GM23338 (cell line): ENCODE measurements around the gene COA8. TPM values are rescaled to one million over a fixed set of nuclear protein-coding genes. Genes with fewer than 3 reads are reported as not detected.

ENCODE experiments used
- ATAC-seq: fragments of 200-7000 bp; cut with Tn5 transposase; 3 replicates; pipeline ENCODE4 v1.9.1; 2020
- DNase-seq: peaks from one replicate; pipeline ENCODE4 v3.0.0-alpha.2; 2015; ENCODE audit warnings: low spot score
- H2AFZ ChIP-seq: fragments of 200-600 bp; sonication (generic); 2 replicates; pipeline ENCODE4 v1.8.0; 2016; ENCODE audit warnings: antibody characterized with exemption, mild to moderate bottlenecking, moderate library complexity
- H3F3A ChIP-seq: fragments of 200-600 bp; sonication (generic); replicated peaks from 2 replicates; pipeline ENCODE4 v1.8.0; 2017; ENCODE audit warnings: antibody characterized with exemption, mixed run types, low read depth
- H3K27ac ChIP-seq: fragments of 200-600 bp; sonication (generic); 2 replicates; pipeline ENCODE4 v1.6.1; 2016; ENCODE audit warnings: low read depth
- H3K27me3 ChIP-seq: fragments of 200-600 bp; sonication (generic); 2 replicates; pipeline ENCODE4 v1.8.0; 2016; ENCODE audit warnings: mild to moderate bottlenecking, mixed run types, moderate library complexity; ENCODE audit not compliant: insufficient read depth
- H3K36me3 ChIP-seq: fragments of 200-600 bp; sonication (generic); 2 replicates; pipeline ENCODE4 v1.8.0; 2016; ENCODE audit warnings: mild to moderate bottlenecking; ENCODE audit not compliant: insufficient read depth
- H3K4me1 ChIP-seq: fragments of 200-600 bp; sonication (generic); 2 replicates; pipeline ENCODE4 v1.8.0; 2016; ENCODE audit warnings: mild to moderate bottlenecking, moderate library complexity; ENCODE audit not compliant: insufficient read depth
- H3K4me2 ChIP-seq: fragments of 200-600 bp; sonication (generic); 2 replicates; pipeline ENCODE4 v1.7.1; 2017; ENCODE audit warnings: mixed run types
- H3K4me3 ChIP-seq: fragments of 200-600 bp; sonication (generic); 2 replicates; pipeline ENCODE4 v1.6.1; 2016; ENCODE audit warnings: mixed run types
- H3K79me2 ChIP-seq: fragments of 200-600 bp; sonication (generic); replicated peaks from 2 replicates; pipeline ENCODE4 v1.8.0; 2017; ENCODE audit warnings: mild to moderate bottlenecking; ENCODE audit not compliant: insufficient read depth
- H3K9me2 ChIP-seq: fragments of 200-600 bp; sonication (generic); 2 replicates; pipeline ENCODE4 v1.8.0; 2017; ENCODE audit not compliant: insufficient read depth
- H4K20me1 ChIP-seq: fragments of 200-600 bp; sonication (generic); replicated peaks from 2 replicates; pipeline ENCODE4 v1.8.0; 2017; ENCODE audit warnings: mild to moderate bottlenecking; ENCODE audit not compliant: insufficient read depth
- H3K27ac Mint-ChIP-seq: 2 replicates; pipeline ENCODE4 v1.8.0; 2020; ENCODE audit warnings: inconsistent platforms, mild to moderate bottlenecking, moderate library complexity, mixed read lengths
- H3K27me3 Mint-ChIP-seq: 3 replicates; pipeline ENCODE4 v1.8.0; 2022; ENCODE audit warnings: low read depth, mild to moderate bottlenecking, moderate library complexity, mixed read lengths, inconsistent platforms; ENCODE audit not compliant: insufficient read depth, poor library complexity
- H3K36me3 Mint-ChIP-seq: 3 replicates; pipeline ENCODE4 v1.8.0; 2021; ENCODE audit warnings: low read depth, mild to moderate bottlenecking, inconsistent platforms, moderate library complexity, mixed read lengths
- H3K4me1 Mint-ChIP-seq: 3 replicates; pipeline ENCODE4 v1.8.0; 2020; ENCODE audit warnings: mild to moderate bottlenecking, inconsistent platforms, mixed read lengths
- H3K4me3 Mint-ChIP-seq: 3 replicates; pipeline ENCODE4 v1.8.0; 2021; ENCODE audit warnings: moderate library complexity, mild to moderate bottlenecking, inconsistent platforms, mixed read lengths
- H3K9me3 Mint-ChIP-seq: 3 replicates; pipeline ENCODE4 v1.8.0; 2020; ENCODE audit warnings: moderate library complexity, mild to moderate bottlenecking, inconsistent platforms, mixed read lengths
- CREB1 ChIP-seq: fragments of 250-450 bp; sonication (Bioruptor Pico); IDR thresholded peaks from 2 replicates; pipeline ENCODE4 v1.5.0; 2020; ENCODE audit warnings: low read depth, mild to moderate bottlenecking, moderate library complexity
- CTCF ChIP-seq, 2 experiments: fragments of 200-600 bp in 1 of 2; sonication (generic) in 1 of 2; conservative IDR thresholded peaks; 2 replicates each; pipeline versions ENCODE4 v1.5.1 to v1.6.1; 2016 to 2017; ENCODE audit warnings: antibody characterized with exemption in 2 of 2, low read depth in 2 of 2, mild to moderate bottlenecking in 2 of 2, moderate library complexity in 1 of 2
- ETS1 ChIP-seq: IDR thresholded peaks from 2 replicates; pipeline ENCODE4 v1.6.1; 2016; ENCODE audit warnings: antibody characterized with exemption
- EZH2 ChIP-seq: fragments of 200-600 bp; sonication (generic); IDR thresholded peaks from one replicate; pipeline ENCODE4 v1.8.0; 2017; ENCODE audit warnings: antibody characterized with exemption, mild to moderate bottlenecking, low read depth; ENCODE audit not compliant: unreplicated experiment
- EZH2phosphoT487 ChIP-seq: fragments of 200-600 bp; sonication (generic); IDR thresholded peaks from one replicate; pipeline ENCODE4 v1.8.1; 2018; ENCODE audit warnings: antibody characterized with exemption; ENCODE audit not compliant: unreplicated experiment
- JUNB ChIP-seq: IDR thresholded peaks from one replicate; pipeline ENCODE4 v1.6.1; 2016; ENCODE audit warnings: antibody characterized with exemption; ENCODE audit not compliant: unreplicated experiment
- NANOG ChIP-seq: IDR thresholded peaks from 2 replicates; pipeline ENCODE4 v1.6.1; 2016; ENCODE audit warnings: antibody characterized with exemption, borderline replicate concordance
- POLR2AphosphoS5 ChIP-seq: IDR thresholded peaks from 2 replicates; pipeline ENCODE4 v1.6.1; 2016; ENCODE audit warnings: antibody characterized with exemption, low read depth
- REST ChIP-seq: IDR thresholded peaks from one replicate; pipeline ENCODE4 v1.6.1; 2018; ENCODE audit warnings: antibody characterized with exemption; ENCODE audit not compliant: unreplicated experiment
- STAT1 ChIP-seq: IDR thresholded peaks from one replicate; pipeline ENCODE4 v1.6.1; 2016; ENCODE audit warnings: antibody characterized with exemption; ENCODE audit not compliant: unreplicated experiment
- ZNF114 ChIP-seq: fragments of 250-450 bp; sonication (Bioruptor Pico); IDR thresholded peaks from 2 replicates; pipeline ENCODE4 v1.5.0; 2020; ENCODE audit warnings: mild to moderate bottlenecking, moderate library complexity
- ZNF331 ChIP-seq: fragments of 250-450 bp; sonication (Bioruptor Pico); IDR thresholded peaks from 2 replicates; pipeline ENCODE4 v1.5.0; 2020; ENCODE audit warnings: low read depth, mild to moderate bottlenecking, moderate library complexity
- ZNF462 ChIP-seq: fragments of 250-450 bp; sonication (Bioruptor Pico); IDR thresholded peaks from 2 replicates; pipeline ENCODE4 v1.5.0; 2020; ENCODE audit warnings: mild to moderate bottlenecking, moderate library complexity
- polyA plus RNA-seq: library from polyadenylated mRNA; unstranded; fragments of >200 nt; fragmentation: Nextera tagmentation; extraction: Ambion mirVana; gene quantifications from 2 replicates; pipeline ENCODE4 v1.2.1, GENCODE V29; 2016
- total RNA-seq: library from RNA; depleted of rRNA; stranded (reverse); fragments of >200 nt; shearing (Covaris generic); gene quantifications from 2 replicates; pipeline ENCODE4 v1.2.3, GENCODE V29; 2014

COA8 gene
- total and polyA plus RNA-seq, 2 experiments from 2014 or later: 61.3 to 130 TPM

- Mint-ChIP-seq H3K27me3 (no peaks in the 10 kb centered on the region), H3K27ac (no peak overlapping the region), H3K4me1 (no peaks in the 10 kb centered on the region), H3K4me3 (no peak overlapping the region), H3K36me3 (peaks cover 35% of the 10 kb centered on the region), H3K9me3 (no peaks in the 10 kb centered on the region)
- no peak for TF ChIP-seq JUNB
- no peak for TF ChIP-seq ZNF331 (CRISPR knock-in tag)
- TF ChIP-seq ZNF462 (CRISPR knock-in tag): no peak
- TF ChIP-seq EZH2: no peak
- no peak for TF ChIP-seq POLR2AphosphoS5
- TF ChIP-seq ZNF114: no peak
- no peak for TF ChIP-seq REST
- TF ChIP-seq STAT1: no peak
- no peak for TF ChIP-seq CTCF (conservative IDR thresholded peaks at IDR 0.05; ENCODE audit: low read depth in 2 of 2)
- TF ChIP-seq CREB1 (CRISPR knock-in tag): no peak
- no peak for TF ChIP-seq ETS1
- no peak for TF ChIP-seq EZH2phosphoT487
- no peak for TF ChIP-seq NANOG
- Histone ChIP-seq H3K4me1 (no peaks in the 10 kb centered on the region), H2AFZ (no peak overlapping the region), H3K9me2 (no peaks in the 10 kb centered on the region), H3K4me3 (no peak overlapping the region), H3K79me2 (peaks cover 27% of the 10 kb centered on the region), H3K27me3 (no peaks in the 10 kb centered on the region), H3K36me3 (peaks cover 3% of the 10 kb centered on the region), H3K4me2 (no peak overlapping the region), H4K20me1 (peaks cover 3% of the 10 kb centered on the region; the same call in 1 of the 2 replicates), H3F3A (peaks cover 4% of the 10 kb centered on the region), H3K27ac (no peak overlapping the region)
- no peak for ATAC-seq
- no peak for DNase-seq
Observed at GRCh38 chr14:103574707-103575285, 12.0 kb downstream of the COA8 start.
